B cell (primary cell): Measurements from ENCODE around the gene TFB1M. TPM values are rescaled to one million over a fixed set of nuclear protein-coding genes. Genes with fewer than 3 reads are reported as not detected.
"Not testable (repeated sequence)": the region's sequence is repeated elsewhere in the genome, so short reads cannot be mapped to it uniquely, and the experiment has no call there.

Experiments
- ATAC-seq: fragments of 200-7000 bp; cut with Tn5 transposase; one replicate; pipeline ENCODE4 v1.10.0; 2021; ENCODE audit warnings: low read depth, mild to moderate bottlenecking, moderate number of reproducible peaks, moderate library complexity
- CTCF ChIA-PET: fragments of 350-600 bp; sonication (Branson Sonifier 250); formaldehyde crosslinking; loops from one replicate; lab custom pipeline; 2021; ENCODE audit warnings: antibody characterized with exemption, inconsistent platforms; lab: Charles Lee
- POLR2A ChIA-PET: fragments of 350-600 bp; sonication (Branson Sonifier 250); formaldehyde crosslinking; loops from one replicate; lab custom pipeline; 2021; ENCODE audit warnings: antibody characterized with exemption; lab: Charles Lee
- DNase-seq: peaks from one replicate; pipeline ENCODE4 v3.0.0; 2013
- H2AFZ ChIP-seq: 2 replicates; pipeline ENCODE4 v1.6.1; 2012; ENCODE audit warnings: mild to moderate bottlenecking, low read depth, low read length; ENCODE audit not compliant: insufficient read depth, poor library complexity, severe bottlenecking
- H3K27ac ChIP-seq, 2 donors: 1 replicate in 1 of 2; 2 replicates in 1 of 2; pipeline ENCODE4 v1.5.1; 2012 to 2013; ENCODE audit warnings: low read length in 2 of 2, mild to moderate bottlenecking in 2 of 2, moderate library complexity in 1 of 2
- H3K27me3 ChIP-seq, 4 experiments: fragments of 200-600 bp in 1 of 4; sonication (generic) in 1 of 4; replicated peaks in 1 of 4; 1 replicate in 2 of 4; 2 replicates in 2 of 4; pipeline versions ENCODE4 v1.6.1 to v1.7.0; 2013 to 2016; ENCODE audit warnings: low read length in 3 of 4, mild to moderate bottlenecking in 2 of 4, mixed read lengths in 1 of 4, moderate library complexity in 1 of 4; ENCODE audit not compliant: insufficient read depth in 4 of 4, control insufficient read depth in 3 of 4; ENCODE audit errors: control extremely low read depth in 1 of 4
- H3K36me3 ChIP-seq, 2 experiments: replicated peaks in 1 of 2; 1 replicate in 1 of 2; 2 replicates in 1 of 2; pipeline versions ENCODE4 v1.6.1 to v1.7.1; 2013; ENCODE audit warnings: low read length in 1 of 2; ENCODE audit not compliant: insufficient read depth in 2 of 2, control insufficient read depth in 1 of 2; ENCODE audit errors: control extremely low read depth in 1 of 2, extremely low read depth in 1 of 2
- H3K4me1 ChIP-seq, 2 donors: fragments of 200-600 bp in 1 of 2; sonication (generic) in 1 of 2; 1 replicate in 1 of 2; 2 replicates in 1 of 2; pipeline versions ENCODE4 v1.5.1 to v1.6.1; 2013 to 2017; ENCODE audit warnings: low read length in 2 of 2; ENCODE audit not compliant: control insufficient read depth in 2 of 2, insufficient read depth in 2 of 2
- H3K4me2 ChIP-seq: replicated peaks from 2 replicates; pipeline ENCODE3; 2012; ENCODE audit warnings: mild to moderate bottlenecking, low read depth, low read length; ENCODE audit not compliant: poor library complexity, severe bottlenecking
- H3K4me3 ChIP-seq, 5 experiments: fragments of 200-600 bp in 1 of 5; sonication (generic) in 1 of 5; 1 replicate in 3 of 5; 2 replicates in 2 of 5; pipeline versions ENCODE4 v1.5.1 to v1.7.0; 2011 to 2016; ENCODE audit warnings: low read length in 4 of 5, mild to moderate bottlenecking in 4 of 5, low read depth in 2 of 5, control low read depth in 1 of 5, moderate library complexity in 1 of 5; ENCODE audit not compliant: insufficient read depth in 1 of 5; ENCODE audit errors: control extremely low read depth in 1 of 5, extremely low read depth in 1 of 5
- H3K79me2 ChIP-seq: fragments of 200-600 bp; sonication (generic); one replicate; pipeline ENCODE4 v1.6.0; 2016; ENCODE audit warnings: low read length; ENCODE audit not compliant: control insufficient read depth, insufficient read depth
- H3K9ac ChIP-seq: fragments of 200-600 bp; sonication (generic); 2 replicates; pipeline ENCODE4 v1.6.1; 2017; ENCODE audit warnings: mild to moderate bottlenecking, low read length, moderate library complexity
- H3K9me3 ChIP-seq, 3 donors: one replicate each; pipeline versions ENCODE4 v1.6.1 to v1.7.1; 2013; ENCODE audit warnings: low read length in 2 of 3; ENCODE audit not compliant: control insufficient read depth in 2 of 3, insufficient read depth in 1 of 3; ENCODE audit errors: control extremely low read depth in 1 of 3
- H4K20me1 ChIP-seq: 2 replicates; pipeline ENCODE4 v1.6.0; 2012; ENCODE audit warnings: mild to moderate bottlenecking, low read length; ENCODE audit not compliant: insufficient read depth, control insufficient read depth, poor library complexity, severe bottlenecking
- H3K27ac Mint-ChIP-seq: one replicate; pipeline ENCODE4 v1.8.0; 2021; ENCODE audit warnings: mixed read lengths
- H3K27me3 Mint-ChIP-seq: one replicate; pipeline ENCODE4 v1.8.0; 2021; ENCODE audit warnings: mixed read lengths
- H3K4me1 Mint-ChIP-seq: one replicate; pipeline ENCODE4 v1.8.0; 2021; ENCODE audit warnings: mixed read lengths
- H3K4me3 Mint-ChIP-seq: one replicate; pipeline ENCODE4 v1.8.0; 2021; ENCODE audit warnings: mixed read lengths
- H3K9me3 Mint-ChIP-seq: one replicate; pipeline ENCODE4 v1.8.0; 2022; ENCODE audit warnings: mixed read lengths; ENCODE audit not compliant: insufficient read depth
- EZH2 ChIP-seq: IDR thresholded peaks from 2 replicates; pipeline ENCODE4 v1.6.1; 2012; ENCODE audit warnings: borderline replicate concordance, low read depth, mild to moderate bottlenecking, moderate library complexity, low read length; ENCODE audit not compliant: insufficient read depth, poor library complexity, severe bottlenecking
- WGBS: methylation state at CpG from one replicate; pipeline ENCODE4 v1.1.5; 2013; ENCODE audit warnings: missing lambda C conversion rate; ENCODE audit not compliant: insufficient coverage; 5-methylcytosine and 5-hydroxymethylcytosine counted together
- intact Hi-C: fragments of 100-400 bp; cut with micrococcal nuclease; formaldehyde crosslinking; loops from one replicate; pipeline ENCODE4 v1.10.0; 2022
- polyA plus RNA-seq: library from polyadenylated mRNA; depleted of rRNA; stranded (reverse); fragments of >200 nt; gene quantifications from 2 replicates; pipeline ENCODE4 v1.2.3, GENCODE V29; 2012
- total RNA-seq, 2 donors: library from RNA; stranded (reverse); fragments of 120-200 nt in 1 of 2; gene quantifications; 1 replicate in 1 of 2; 2 replicates in 1 of 2; pipeline versions ENCODE4 v1.2.3 to v1.2.4, GENCODE V29; 2013 to 2022
- TF ChIP-seq, protein P1 (sequence below): fragments of 200-600 bp; IDR thresholded peaks from one replicate; pipeline ENCODE4 v1.8.0; 2022; ENCODE audit warnings: antibody characterized with exemption, mild to moderate bottlenecking

Gene TFB1M
- total and polyA plus RNA-seq, 2 donors (not counting 1 experiment from before 2014, with no cell fraction given): 18.6 to 49.9 TPM

DNA sequence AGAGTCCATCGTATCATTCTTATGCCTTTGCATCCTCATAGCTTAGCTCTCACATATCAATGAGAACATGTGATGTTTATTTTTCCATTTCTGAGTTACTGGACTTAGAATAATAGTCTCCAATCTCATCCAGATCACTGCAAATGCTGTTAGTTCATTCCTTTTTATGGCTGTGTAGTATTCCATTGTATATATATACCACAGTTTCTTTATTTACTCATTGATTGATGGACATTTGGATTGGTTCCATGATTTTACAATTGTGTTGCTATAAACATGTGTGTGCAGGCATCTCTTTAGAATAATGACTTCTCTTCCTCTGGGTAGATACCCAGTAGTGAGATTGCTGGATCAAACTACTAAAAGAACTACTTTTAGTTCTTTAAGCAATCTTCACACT, 21.0 kb upstream of the TFB1M start:
- no peak overlapping the region for H3K4me2 ChIP-seq
- no peaks in the 10 kb centered on the region for H3K36me3 ChIP-seq
- ATAC-seq: no peak
- H3K9me3 ChIP-seq: peaks cover 0 to 10% (median 5%) of the 10 kb centered on the region in 3 donors
- CTCF ChIA-PET: no interaction called here
- H3K4me3 ChIP-seq: no peak overlapping the region
- no peak overlapping the region for H2AFZ ChIP-seq
- H3K79me2 ChIP-seq: no peaks in the 10 kb centered on the region
- H3K4me1 Mint-ChIP-seq: peaks cover 30% of the 10 kb centered on the region
- peaks cover 14 to 15% of the 10 kb centered on the region in 2 donors for H3K4me1 ChIP-seq
- H3K9me3 Mint-ChIP-seq: peaks cover 13% of the 10 kb centered on the region
- H3K27me3 Mint-ChIP-seq: no peaks in the 10 kb centered on the region
- POLR2A ChIA-PET: no interaction called here
- TF ChIP-seq, protein P1, sequence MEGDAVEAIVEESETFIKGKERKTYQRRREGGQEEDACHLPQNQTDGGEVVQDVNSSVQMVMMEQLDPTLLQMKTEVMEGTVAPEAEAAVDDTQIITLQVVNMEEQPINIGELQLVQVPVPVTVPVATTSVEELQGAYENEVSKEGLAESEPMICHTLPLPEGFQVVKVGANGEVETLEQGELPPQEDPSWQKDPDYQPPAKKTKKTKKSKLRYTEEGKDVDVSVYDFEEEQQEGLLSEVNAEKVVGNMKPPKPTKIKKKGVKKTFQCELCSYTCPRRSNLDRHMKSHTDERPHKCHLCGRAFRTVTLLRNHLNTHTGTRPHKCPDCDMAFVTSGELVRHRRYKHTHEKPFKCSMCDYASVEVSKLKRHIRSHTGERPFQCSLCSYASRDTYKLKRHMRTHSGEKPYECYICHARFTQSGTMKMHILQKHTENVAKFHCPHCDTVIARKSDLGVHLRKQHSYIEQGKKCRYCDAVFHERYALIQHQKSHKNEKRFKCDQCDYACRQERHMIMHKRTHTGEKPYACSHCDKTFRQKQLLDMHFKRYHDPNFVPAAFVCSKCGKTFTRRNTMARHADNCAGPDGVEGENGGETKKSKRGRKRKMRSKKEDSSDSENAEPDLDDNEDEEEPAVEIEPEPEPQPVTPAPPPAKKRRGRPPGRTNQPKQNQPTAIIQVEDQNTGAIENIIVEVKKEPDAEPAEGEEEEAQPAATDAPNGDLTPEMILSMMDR: no peak
- TF ChIP-seq EZH2: no peak
- H3K9ac ChIP-seq: no peak overlapping the region
- H4K20me1 ChIP-seq: no peaks in the 10 kb centered on the region
- WGBS: no CpG with 5 or more reads among the region's 1 CpG
- H3K27ac Mint-ChIP-seq: no peak overlapping the region
- no peak overlapping the region for H3K4me3 Mint-ChIP-seq
- DNase-seq: no peak
- H3K27ac ChIP-seq: no peak overlapping the region
- H3K27me3 ChIP-seq: no peaks in the 10 kb centered on the region
- intact Hi-C loops: no loop called here

- H3K27ac Mint-ChIP-seq, H3K9ac ChIP-seq, H3K27me3 Mint-ChIP-seq, H4K20me1 ChIP-seq, DNase-seq, intact Hi-C loops, H3K4me3 ChIP-seq, POLR2A ChIA-PET, H3K79me2 ChIP-seq, H3K9me3 ChIP-seq, H3K36me3 ChIP-seq, H3K27me3 ChIP-seq, ATAC-seq, H3K4me3 Mint-ChIP-seq: not testable (repeated sequence)
- H3K4me2 ChIP-seq: peak overlapping the region; percentile 62
- Mint-ChIP-seq H3K9me3 (peaks cover 10% of the 10 kb centered on the region), H3K4me1 (peaks cover 24% of the 10 kb centered on the region)
- 83% methylated on average over 2 of the region's 7 CpGs for WGBS
- H3K4me1 ChIP-seq: peaks cover 14 to 15% of the 10 kb centered on the region in 2 donors
- CTCF ChIA-PET: interaction anchor here (0.9 kb wide), 1 partner anchor 12 kb away, joined by 3 read pairs; no protein-coding TSS in a partner anchor
- H2AFZ ChIP-seq: peak overlapping the region; percentile 76
- H3K27ac ChIP-seq: peak overlapping the region in 1 of 2 donors; percentile 66
These were observed 19.8 kb upstream of the TFB1M start for GRCh38 chr6:155334073-155334472.
